Measurements from ENCODE around the gene SFSWAP.

GRCh38 chr12:131826097-131826928 lies 115.4 kb downstream of the SFSWAP start:
- TF ChIP-seq TAF1 (IDR thresholded peaks at IDR 0.05; ENCODE audit: borderline replicate concordance, insufficient read depth, low read length) = no peak
- no peak for TF ChIP-seq REST (IDR thresholded peaks at IDR 0.05; ENCODE audit: insufficient read depth in 1 of 2, low read depth in 2 of 2, low read length in 2 of 2)
- TF ChIP-seq POLR2AphosphoS5 (IDR thresholded peaks at IDR 0.05; ENCODE audit: low read depth, low read length) = no peak
- TF ChIP-seq SIN3A (IDR thresholded peaks at IDR 0.05; ENCODE audit: borderline replicate concordance, insufficient read depth, low read length) = no peak
- no peak for TF ChIP-seq FOXP2 (optimal IDR thresholded peaks at IDR 0.05; ENCODE audit: borderline replicate concordance, extremely low read depth, extremely low read length, insufficient read depth)
